Lung (tissue), 12 donors: ENCODE results near the gene DNAJC30. TPM values are rescaled to one million over a fixed set of nuclear protein-coding genes. Genes with fewer than 3 reads are reported as not detected.

Experiments
- ATAC-seq: fragments of 200-7000 bp; cut with Tn5 transposase; one replicate; pipeline ENCODE4 v1.9.1; 2020; ENCODE audit warnings: moderate number of reproducible peaks; ENCODE audit not compliant: insufficient read depth, low FRiP score
- DNase-seq, 3 donors: peaks; one replicate each; pipeline ENCODE4 v3.0.0-alpha.2; 2013 to 2017
- H3K27ac ChIP-seq, 2 donors: one replicate each; pipeline ENCODE4 v1.5.1; 2013; ENCODE audit warnings: mild to moderate bottlenecking in 2 of 2, moderate library complexity in 2 of 2, control low read depth in 1 of 2, inconsistent platforms in 1 of 2, low read depth in 1 of 2, low read length in 1 of 2
- H3K27me3 ChIP-seq, 3 donors: one replicate each; pipeline ENCODE4 v1.5.1; 2013; ENCODE audit warnings: low read length in 2 of 3; ENCODE audit not compliant: control insufficient read depth in 3 of 3, insufficient read depth in 3 of 3
- H3K36me3 ChIP-seq, 4 donors: one replicate each; pipeline ENCODE4 v1.5.1; 2013; ENCODE audit warnings: low read length in 4 of 4, mild to moderate bottlenecking in 1 of 4, moderate library complexity in 1 of 4; ENCODE audit not compliant: control insufficient read depth in 4 of 4, insufficient read depth in 4 of 4
- H3K4me1 ChIP-seq, 5 donors: one replicate each; pipeline ENCODE4 v1.5.1; 2013; ENCODE audit warnings: low read length in 5 of 5, mild to moderate bottlenecking in 2 of 5, moderate library complexity in 1 of 5; ENCODE audit not compliant: control insufficient read depth in 5 of 5, insufficient read depth in 5 of 5
- H3K4me3 ChIP-seq: one replicate; pipeline ENCODE4 v1.5.1; 2013; ENCODE audit warnings: mild to moderate bottlenecking, control low read depth, moderate library complexity
- H3K9ac ChIP-seq, 2 donors: one replicate each; pipeline ENCODE4 v1.5.1; 2013; ENCODE audit warnings: low read length in 2 of 2, control low read depth in 1 of 2; ENCODE audit not compliant: insufficient read depth in 1 of 2
- H3K9me3 ChIP-seq, 4 donors: one replicate each; pipeline ENCODE4 v1.5.1; 2013; ENCODE audit warnings: low read length in 3 of 4, mild to moderate bottlenecking in 1 of 4, moderate library complexity in 1 of 4; ENCODE audit not compliant: control insufficient read depth in 4 of 4, insufficient read depth in 3 of 4
- WGBS, 2 donors: extraction: QIAGEN DNeasy Blood & Tissue Kit; methylation state at CpG; one replicate each; pipeline ENCODE4 v1.1.7; 2013; 5-methylcytosine and 5-hydroxymethylcytosine counted together
- polyA plus RNA-seq, 2 donors: library from polyadenylated mRNA; stranded (reverse); fragments of 200-250 nt; gene quantifications; one replicate each; pipeline ENCODE4 v1.2.1, GENCODE V29; 2013
- total RNA-seq, 2 donors: library from RNA; depleted of rRNA in 1 of 2; stranded (reverse); fragments of >200 nt in 1 of 2; gene quantifications; one replicate each; pipeline ENCODE4 v1.2.1, GENCODE V29; 2014 to 2021
- TF ChIP-seq, protein P1 (sequence below): IDR thresholded peaks from 2 replicates; pipeline ENCODE4 v1.5.1; 2012; ENCODE audit warnings: mild to moderate bottlenecking; ENCODE audit errors: control extremely low read depth, extremely low read depth
- donor health status: control.
- donor health status: control.
- donor health status: Bipolar disorder and iron deficiency.
- donor health status: healthy.
- donor health status: DM: yes; HTN: yes; CAD: no.

Gene DNAJC30
- total and polyA plus RNA-seq, 4 donors, result 5.3 to 14.4 (median 9.1) TPM

GRCh38 chr7:73718905-73719805 lies 35.9 kb upstream of the DNAJC30 start, which contains the start of gene STX1A:
Gene STX1A (minus strand): TSS chr7:73719669. CDS start chr7:73719631, 38 bp downstream.
- Histone ChIP-seq H3K36me3 (no peaks in the 10 kb centered on the region), H3K27ac (peak within 1 kb of the TSS in 1 of 2 donors; percentile 34), H3K9me3 (no peaks in the 10 kb centered on the region), H3K27me3 (no peaks in the 10 kb centered on the region), H3K4me1 (peaks cover 0 to 21% (median 13%) of the 10 kb centered on the region in 5 donors), H3K9ac (peak within 1 kb of the TSS in 1 of 2 donors; percentile 25), H3K4me3 (peak within 1 kb of the TSS; percentile 94)
- TF ChIP-seq, protein P1, sequence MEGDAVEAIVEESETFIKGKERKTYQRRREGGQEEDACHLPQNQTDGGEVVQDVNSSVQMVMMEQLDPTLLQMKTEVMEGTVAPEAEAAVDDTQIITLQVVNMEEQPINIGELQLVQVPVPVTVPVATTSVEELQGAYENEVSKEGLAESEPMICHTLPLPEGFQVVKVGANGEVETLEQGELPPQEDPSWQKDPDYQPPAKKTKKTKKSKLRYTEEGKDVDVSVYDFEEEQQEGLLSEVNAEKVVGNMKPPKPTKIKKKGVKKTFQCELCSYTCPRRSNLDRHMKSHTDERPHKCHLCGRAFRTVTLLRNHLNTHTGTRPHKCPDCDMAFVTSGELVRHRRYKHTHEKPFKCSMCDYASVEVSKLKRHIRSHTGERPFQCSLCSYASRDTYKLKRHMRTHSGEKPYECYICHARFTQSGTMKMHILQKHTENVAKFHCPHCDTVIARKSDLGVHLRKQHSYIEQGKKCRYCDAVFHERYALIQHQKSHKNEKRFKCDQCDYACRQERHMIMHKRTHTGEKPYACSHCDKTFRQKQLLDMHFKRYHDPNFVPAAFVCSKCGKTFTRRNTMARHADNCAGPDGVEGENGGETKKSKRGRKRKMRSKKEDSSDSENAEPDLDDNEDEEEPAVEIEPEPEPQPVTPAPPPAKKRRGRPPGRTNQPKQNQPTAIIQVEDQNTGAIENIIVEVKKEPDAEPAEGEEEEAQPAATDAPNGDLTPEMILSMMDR, result no peak
- DNase-seq, result peak; percentile 68 to 79 (median 75)
- 2% methylated on average over 61 to 95 of the region's 96 CpGs for WGBS, 2 donors
- peak; percentile 84 for ATAC-seq

- no peak overlapping the region for H3K9ac ChIP-seq
- DNase-seq (no peak), ATAC-seq (no peak)
- peak overlapping the region in 1 of 2 donors; percentile 12 for H3K27ac ChIP-seq
- H3K36me3 ChIP-seq, result no peaks in the 10 kb centered on the region
- TF ChIP-seq, protein P1, result no peak
- H3K27me3 ChIP-seq, result no peaks in the 10 kb centered on the region
- 35 to 43% methylated on average over 9 of the region's 9 CpGs for WGBS, 2 donors
- peaks cover 0 to 21% (median 13%) of the 10 kb centered on the region in 5 donors for H3K4me1 ChIP-seq
- peak overlapping the region; percentile 94 for H3K4me3 ChIP-seq
- no peaks in the 10 kb centered on the region for H3K9me3 ChIP-seq
These were observed 35.2 kb upstream of the DNAJC30 start for GRCh38 chr7:73718438-73718881.

DNA sequence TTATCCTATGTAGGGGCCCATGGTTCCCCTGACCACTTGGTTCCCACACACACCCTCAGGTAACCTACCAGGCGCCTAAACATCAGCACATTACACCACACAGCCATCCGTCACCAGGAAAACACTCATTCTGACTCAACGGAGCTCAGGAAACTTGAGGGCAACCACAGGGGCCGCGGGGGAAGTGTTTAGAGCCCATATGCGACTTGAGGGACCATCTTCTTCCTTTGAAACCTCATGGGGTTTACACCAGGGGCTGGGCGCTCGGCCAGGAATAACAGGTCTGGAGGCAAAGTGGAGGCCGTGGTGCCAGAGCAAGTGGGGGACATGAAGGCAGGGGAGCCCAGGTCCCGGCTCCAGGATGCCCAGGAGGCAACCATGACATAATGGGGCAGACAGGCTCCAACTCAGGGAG lies 34.7 kb upstream of the DNAJC30 start:
- Histone ChIP-seq H3K4me3 (no peak overlapping the region), H3K9me3 (no peaks in the 10 kb centered on the region), H3K27ac (peak overlapping the region in 1 of 2 donors; percentile 12), H3K27me3 (no peaks in the 10 kb centered on the region), H3K9ac (no peak overlapping the region), H3K4me1 (peaks cover 0 to 21% (median 13%) of the 10 kb centered on the region in 5 donors), H3K36me3 (no peaks in the 10 kb centered on the region)
- WGBS, 2 donors, result 22 to 55% methylated on average over 10 of the region's 10 CpGs
- TF ChIP-seq, protein P1, result no peak
- no peak for DNase-seq
- no peak for ATAC-seq
